ENCODE results near the gene TTLL4. TPM values are rescaled to one million over a fixed set of nuclear protein-coding genes. Genes with fewer than 3 reads are reported as not detected.

The TTLL4 gene
- total RNA-seq, 2 donors from 2014 or later, result 34.1 to 42.6 TPM

- Mint-ChIP-seq H3K27ac (no peak overlapping the region), H3K4me1 (no peaks in the 10 kb centered on the region), H3K9me3 (peaks cover 9% of the 10 kb centered on the region), H3K4me3 (no peak overlapping the region), H3K36me3 (ENCODE audit: low read depth) (peaks cover 21% of the 10 kb centered on the region), H3K27me3 (peaks cover 26% of the 10 kb centered on the region)
- no peak for ATAC-seq (replicated peaks)
Measured at GRCh38 chr2:218777276-218777990, 66.8 kb downstream of the TTLL4 start.

GRCh38 chr2:218780046-218780445 is 69.4 kb downstream of the TTLL4 start:
- Mint-ChIP-seq H3K9me3 (peaks cover 9% of the 10 kb centered on the region), H3K4me3 (no peak overlapping the region), H3K27me3 (peaks cover 36% of the 10 kb centered on the region), H3K36me3 (ENCODE audit: low read depth) (peaks cover 20% of the 10 kb centered on the region), H3K27ac (no peak overlapping the region), H3K4me1 (no peaks in the 10 kb centered on the region)
- no peak for ATAC-seq (replicated peaks)

- Mint-ChIP-seq H3K27me3 (peaks cover 36% of the 10 kb centered on the region), H3K4me1 (no peaks in the 10 kb centered on the region), H3K36me3 (ENCODE audit: low read depth) (peaks cover 17% of the 10 kb centered on the region), H3K27ac (no peak overlapping the region), H3K9me3 (peaks cover 7% of the 10 kb centered on the region), H3K4me3 (no peak overlapping the region)
- no peak for ATAC-seq (replicated peaks)
Measured at GRCh38 chr2:218780851-218781690, 70.4 kb downstream of the TTLL4 start.

GRCh38 chr2:218781691-218782527 is 71.3 kb downstream of the TTLL4 start, which contains the start of gene CYP27A1:
CYP27A1 (plus strand) TSS chr2:218782147; CDS start chr2:218782183, 36 bp downstream.
- no peak for ATAC-seq (replicated peaks)
- Mint-ChIP-seq H3K4me1 (no peaks in the 10 kb centered on the region), H3K4me3 (no peak within 1 kb of the TSS), H3K27ac (no peak within 1 kb of the TSS), H3K36me3 (ENCODE audit: low read depth) (peaks cover 14% of the 10 kb centered on the region), H3K9me3 (peaks cover 5% of the 10 kb centered on the region), H3K27me3 (peaks cover 36% of the 10 kb centered on the region)

GRCh38 chr2:218782528-218782844 is 71.9 kb downstream of the TTLL4 start:
- no peak for ATAC-seq (replicated peaks)
- peaks cover under 1% of the 10 kb centered on the region for H3K9me3 Mint-ChIP-seq
- no peak overlapping the region for H3K4me3 Mint-ChIP-seq
- H3K4me1 Mint-ChIP-seq, result no peaks in the 10 kb centered on the region
- peaks cover 36% of the 10 kb centered on the region for H3K27me3 Mint-ChIP-seq
- no peak overlapping the region for H3K27ac Mint-ChIP-seq
- H3K36me3 Mint-ChIP-seq (ENCODE audit: low read depth), result peaks cover 9% of the 10 kb centered on the region

GRCh38 chr2:218783688-218784087 is 73.1 kb downstream of the TTLL4 start:
- H3K27ac Mint-ChIP-seq, result no peak overlapping the region
- H3K4me3 Mint-ChIP-seq, result no peak overlapping the region
- ATAC-seq (replicated peaks), result no peak
- no peaks in the 10 kb centered on the region for H3K9me3 Mint-ChIP-seq
- peaks cover 34% of the 10 kb centered on the region for H3K27me3 Mint-ChIP-seq
- H3K36me3 Mint-ChIP-seq (ENCODE audit: low read depth), result peaks cover 7% of the 10 kb centered on the region
- H3K4me1 Mint-ChIP-seq, result no peaks in the 10 kb centered on the region

- H3K27ac Mint-ChIP-seq, result no peak overlapping the region
Measured at GRCh38 chr2:218785103-218785502, 74.5 kb downstream of the TTLL4 start.

GRCh38 chr2:218786133-218786532 is 75.5 kb downstream of the TTLL4 start:
- H3K9me3 Mint-ChIP-seq, result no peaks in the 10 kb centered on the region
- peaks cover 17% of the 10 kb centered on the region for H3K27me3 Mint-ChIP-seq
- H3K4me1 Mint-ChIP-seq, result no peaks in the 10 kb centered on the region
- H3K27ac Mint-ChIP-seq, result no peak overlapping the region
- no peak for ATAC-seq (replicated peaks)
- H3K4me3 Mint-ChIP-seq, result no peak overlapping the region
- peaks cover under 1% of the 10 kb centered on the region for H3K36me3 Mint-ChIP-seq (ENCODE audit: low read depth)

More at GRCh38 chr2:218785103-218785502, 74.5 kb downstream of the TTLL4 start:
- no peaks in the 10 kb centered on the region for H3K9me3 Mint-ChIP-seq
- no peak overlapping the region for H3K4me3 Mint-ChIP-seq
- peaks cover 24% of the 10 kb centered on the region for H3K27me3 Mint-ChIP-seq
- ATAC-seq (replicated peaks), result no peak
- no peaks in the 10 kb centered on the region for H3K4me1 Mint-ChIP-seq
- H3K36me3 Mint-ChIP-seq (ENCODE audit: low read depth), result peaks cover 7% of the 10 kb centered on the region

GRCh38 chr2:218788529-218789255 is 78.1 kb downstream of the TTLL4 start:
- Mint-ChIP-seq H3K36me3 (ENCODE audit: low read depth) (no peaks in the 10 kb centered on the region), H3K27me3 (peaks cover 1% of the 10 kb centered on the region), H3K27ac (no peak overlapping the region), H3K4me3 (no peak overlapping the region), H3K4me1 (no peaks in the 10 kb centered on the region), H3K9me3 (no peaks in the 10 kb centered on the region)
- ATAC-seq (replicated peaks), result no peak

- H3K27me3 Mint-ChIP-seq, result no peaks in the 10 kb centered on the region
- H3K9me3 Mint-ChIP-seq, result no peaks in the 10 kb centered on the region
- H3K4me3 Mint-ChIP-seq, result no peak overlapping the region
- no peak overlapping the region for H3K27ac Mint-ChIP-seq
- H3K36me3 Mint-ChIP-seq (ENCODE audit: low read depth), result no peaks in the 10 kb centered on the region
- no peak for ATAC-seq (replicated peaks)
- no peaks in the 10 kb centered on the region for H3K4me1 Mint-ChIP-seq
Measured at GRCh38 chr2:218792433-218792832, 81.8 kb downstream of the TTLL4 start.

- Mint-ChIP-seq H3K36me3 (ENCODE audit: low read depth) (no peaks in the 10 kb centered on the region), H3K4me3 (no peak overlapping the region), H3K9me3 (no peaks in the 10 kb centered on the region), H3K27me3 (peaks cover 10% of the 10 kb centered on the region), H3K27ac (no peak overlapping the region), H3K4me1 (no peaks in the 10 kb centered on the region)
- no peak for ATAC-seq (replicated peaks)
Measured at GRCh38 chr2:218796691-218797090, 86.1 kb downstream of the TTLL4 start.

GRCh38 chr2:218798767-218799504 is 88.3 kb downstream of the TTLL4 start:
- H3K27ac Mint-ChIP-seq, result no peak overlapping the region
- ATAC-seq (replicated peaks), result no peak
- H3K36me3 Mint-ChIP-seq (ENCODE audit: low read depth), result no peaks in the 10 kb centered on the region
- H3K4me1 Mint-ChIP-seq, result no peaks in the 10 kb centered on the region
- H3K4me3 Mint-ChIP-seq, result no peak overlapping the region
- no peaks in the 10 kb centered on the region for H3K9me3 Mint-ChIP-seq
- peaks cover 10% of the 10 kb centered on the region for H3K27me3 Mint-ChIP-seq

- H3K27me3 Mint-ChIP-seq, result peaks cover 13% of the 10 kb centered on the region
- no peak overlapping the region for H3K27ac Mint-ChIP-seq
- H3K9me3 Mint-ChIP-seq, result peaks cover 3% of the 10 kb centered on the region
- no peaks in the 10 kb centered on the region for H3K36me3 Mint-ChIP-seq (ENCODE audit: low read depth)
- no peak for ATAC-seq (replicated peaks)
- no peak overlapping the region for H3K4me3 Mint-ChIP-seq
- no peaks in the 10 kb centered on the region for H3K4me1 Mint-ChIP-seq
Measured at GRCh38 chr2:218799990-218800389, 89.4 kb downstream of the TTLL4 start.
